ENCODE results near the gene FIBP.

FIBP gene

DNA sequence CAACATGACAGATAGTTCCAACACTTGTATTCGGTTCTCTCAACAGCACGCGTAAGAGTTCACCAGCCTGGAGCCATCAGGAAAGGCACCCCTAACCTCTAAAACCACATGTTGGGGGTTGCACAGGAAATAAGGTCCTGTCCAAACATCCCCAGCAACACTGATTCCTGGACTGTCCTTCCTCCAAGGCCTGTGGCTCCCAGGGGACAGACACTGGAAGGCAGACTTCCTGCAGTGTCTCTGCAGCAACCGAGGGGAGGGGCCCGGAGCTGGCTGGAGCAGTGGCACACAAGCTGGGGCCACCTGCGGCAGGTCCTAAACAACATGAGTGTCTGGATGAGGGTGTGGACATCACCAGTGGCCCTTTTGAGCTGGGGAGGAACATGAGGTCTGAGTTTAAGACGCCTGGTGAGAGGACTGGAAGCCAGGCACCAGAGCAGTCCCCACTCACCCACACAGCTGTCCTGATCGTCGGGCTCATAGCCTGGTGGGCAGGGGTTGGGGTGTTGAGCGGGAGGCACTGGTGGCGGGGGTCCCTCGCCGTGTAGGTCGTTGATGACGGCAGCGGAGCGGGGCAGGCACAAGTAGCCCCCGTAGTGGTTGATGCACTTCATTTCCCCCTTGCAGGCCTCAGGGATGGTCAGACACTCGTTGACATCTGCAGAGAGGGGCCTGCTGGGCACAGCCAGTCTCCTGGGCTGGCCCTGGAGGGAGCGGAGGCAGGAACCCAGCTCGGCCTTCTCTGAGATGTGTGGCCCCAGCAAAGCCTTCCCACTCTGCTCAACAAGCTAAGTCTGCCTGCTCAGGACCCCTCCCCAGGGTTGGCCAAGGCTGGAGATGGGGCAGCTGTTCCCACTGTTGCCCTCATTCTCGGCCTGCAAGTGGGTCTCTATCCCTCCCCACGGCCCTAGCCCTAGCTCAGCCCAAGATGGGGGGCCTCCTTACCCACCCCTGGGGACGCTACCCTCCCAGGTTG is 17.3 kb downstream of the FIBP start:
- H3K4me1 Mint-ChIP-seq: peaks cover 14% of the 10 kb centered on the region
- H3K27me3 Mint-ChIP-seq: no peaks in the 10 kb centered on the region
- H3K27ac Mint-ChIP-seq: no peak overlapping the region
- peak overlapping the region; percentile 33 for H3K4me3 Mint-ChIP-seq
- H3K36me3 Mint-ChIP-seq: no peaks in the 10 kb centered on the region
- no peaks in the 10 kb centered on the region for H3K9me3 Mint-ChIP-seq

DNA sequence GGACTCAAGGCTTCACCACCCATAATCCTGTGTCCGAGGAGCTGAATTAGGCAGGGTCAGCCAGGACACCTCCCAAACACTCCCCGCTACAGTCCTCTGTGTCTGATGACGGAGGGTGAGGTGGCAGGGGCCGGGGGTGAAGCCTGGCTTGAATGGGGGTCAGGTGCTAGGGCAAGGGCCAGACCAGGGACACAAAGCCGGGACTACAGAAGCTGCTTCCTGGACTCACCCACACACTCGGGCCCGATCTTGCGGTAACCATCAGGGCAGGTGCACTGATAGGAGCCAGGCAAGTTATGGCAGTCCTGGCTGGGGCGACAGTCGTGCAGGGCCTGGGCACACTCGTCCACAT is 18.0 kb downstream of the FIBP start:
- H3K27ac Mint-ChIP-seq: no peak overlapping the region
- peak overlapping the region; percentile 33 for H3K4me3 Mint-ChIP-seq
- no peaks in the 10 kb centered on the region for H3K9me3 Mint-ChIP-seq
- no peaks in the 10 kb centered on the region for H3K36me3 Mint-ChIP-seq
- peaks cover 14% of the 10 kb centered on the region for H3K4me1 Mint-ChIP-seq
- H3K27me3 Mint-ChIP-seq: no peaks in the 10 kb centered on the region

- Mint-ChIP-seq H3K27me3 (no peaks in the 10 kb centered on the region), H3K4me1 (peaks cover 14% of the 10 kb centered on the region), H3K36me3 (no peaks in the 10 kb centered on the region), H3K27ac (peak overlapping the region; percentile 77), H3K4me3 (peak overlapping the region; percentile 15), H3K9me3 (no peaks in the 10 kb centered on the region)
Measured at GRCh38 chr11:65869643-65870306, 18.5 kb downstream of the FIBP start.

- Mint-ChIP-seq H3K27me3 (no peaks in the 10 kb centered on the region), H3K4me3 (no peak overlapping the region), H3K9me3 (no peaks in the 10 kb centered on the region), H3K36me3 (no peaks in the 10 kb centered on the region), H3K27ac (no peak overlapping the region), H3K4me1 (peaks cover 14% of the 10 kb centered on the region)
Measured at GRCh38 chr11:65868907-65869306, 19.4 kb downstream of the FIBP start.

DNA sequence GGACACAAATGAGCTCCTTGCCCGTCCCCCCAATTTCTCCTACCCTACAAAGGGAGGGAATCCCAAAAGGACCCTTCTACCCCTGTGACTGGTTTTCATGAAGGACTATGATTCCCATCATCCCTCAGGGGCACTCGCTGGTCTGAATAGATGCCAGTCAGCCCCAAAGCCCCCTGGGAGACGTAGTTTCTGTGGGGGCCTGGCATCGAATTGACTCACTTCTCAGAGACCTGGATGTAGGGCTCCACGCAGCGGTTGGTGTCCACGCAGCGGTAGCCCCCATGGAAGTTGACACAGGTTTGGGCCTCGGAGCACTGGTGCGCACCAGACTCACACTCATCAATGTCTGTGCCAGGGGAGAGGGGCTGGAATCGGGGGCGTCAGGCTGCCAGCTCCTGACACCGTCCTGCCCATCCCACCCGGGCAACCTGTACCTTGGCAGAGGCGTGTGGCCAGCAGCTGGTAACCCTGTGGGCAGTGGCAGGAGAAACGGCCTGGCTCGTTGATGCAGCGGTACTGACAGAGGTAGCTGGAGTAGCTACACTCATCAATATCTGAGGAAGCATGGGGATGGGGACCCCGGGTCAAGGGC is 20.1 kb downstream of the FIBP start:
- no peak overlapping the region for H3K27ac Mint-ChIP-seq
- H3K4me3 Mint-ChIP-seq: no peak overlapping the region
- no peaks in the 10 kb centered on the region for H3K27me3 Mint-ChIP-seq
- H3K4me1 Mint-ChIP-seq: peaks cover 10% of the 10 kb centered on the region
- no peaks in the 10 kb centered on the region for H3K36me3 Mint-ChIP-seq
- H3K9me3 Mint-ChIP-seq: no peaks in the 10 kb centered on the region

- Mint-ChIP-seq H3K9me3 (no peaks in the 10 kb centered on the region), H3K4me3 (no peak overlapping the region), H3K36me3 (peaks cover 4% of the 10 kb centered on the region), H3K27me3 (no peaks in the 10 kb centered on the region), H3K27ac (peak overlapping the region; percentile 46), H3K4me1 (peaks cover 12% of the 10 kb centered on the region)
Measured at GRCh38 chr11:65867284-65868071, 20.8 kb downstream of the FIBP start.

DNA sequence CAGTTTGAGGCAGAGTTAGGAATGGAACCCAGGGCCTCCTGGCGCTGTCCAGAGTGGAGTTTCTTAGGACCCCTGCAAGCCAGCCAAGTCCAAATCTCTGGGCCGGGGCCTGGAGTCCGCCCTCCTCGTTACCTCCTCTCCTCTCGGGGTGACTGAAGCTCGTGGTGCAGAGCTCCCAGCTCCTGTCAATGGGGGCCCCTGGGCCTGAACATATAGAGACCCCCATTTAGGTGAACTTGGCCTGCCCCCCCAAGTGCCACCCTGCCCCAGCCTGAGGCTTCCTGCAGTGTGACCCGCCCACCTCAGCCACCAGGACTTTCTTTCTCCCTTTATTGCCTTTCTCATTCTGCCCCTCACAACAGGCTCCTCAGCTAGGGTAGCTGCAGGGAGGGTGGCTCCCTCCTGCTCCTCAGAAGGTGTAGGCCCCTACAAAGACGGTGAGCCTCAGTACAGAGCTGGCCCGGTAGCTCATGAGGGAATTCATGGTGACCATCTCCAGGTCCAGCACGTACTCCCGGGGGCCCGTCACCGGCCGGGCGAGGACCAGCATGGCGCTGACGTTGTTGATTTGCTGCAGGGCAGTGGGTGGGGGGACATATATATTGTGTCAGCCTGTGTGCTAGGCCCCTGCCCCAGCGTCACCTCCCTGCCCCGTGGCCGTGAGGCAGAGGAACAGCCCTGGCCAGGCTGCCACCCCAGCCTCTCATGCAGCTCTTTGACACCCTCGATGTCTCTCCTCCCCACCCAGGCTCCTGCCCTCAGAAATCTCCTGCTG is 21.6 kb downstream of the FIBP start:
- Mint-ChIP-seq H3K36me3 (peaks cover 4% of the 10 kb centered on the region), H3K4me3 (no peak overlapping the region), H3K27me3 (no peaks in the 10 kb centered on the region), H3K9me3 (no peaks in the 10 kb centered on the region), H3K4me1 (peaks cover 14% of the 10 kb centered on the region), H3K27ac (peak overlapping the region; percentile 46)

- no peak overlapping the region for H3K4me3 Mint-ChIP-seq
- H3K27ac Mint-ChIP-seq: no peak overlapping the region
- H3K4me1 Mint-ChIP-seq: peaks cover 18% of the 10 kb centered on the region
- peaks cover 4% of the 10 kb centered on the region for H3K36me3 Mint-ChIP-seq
- no peaks in the 10 kb centered on the region for H3K27me3 Mint-ChIP-seq
- H3K9me3 Mint-ChIP-seq: no peaks in the 10 kb centered on the region
Measured at GRCh38 chr11:65865550-65866172, 22.6 kb downstream of the FIBP start.

DNA sequence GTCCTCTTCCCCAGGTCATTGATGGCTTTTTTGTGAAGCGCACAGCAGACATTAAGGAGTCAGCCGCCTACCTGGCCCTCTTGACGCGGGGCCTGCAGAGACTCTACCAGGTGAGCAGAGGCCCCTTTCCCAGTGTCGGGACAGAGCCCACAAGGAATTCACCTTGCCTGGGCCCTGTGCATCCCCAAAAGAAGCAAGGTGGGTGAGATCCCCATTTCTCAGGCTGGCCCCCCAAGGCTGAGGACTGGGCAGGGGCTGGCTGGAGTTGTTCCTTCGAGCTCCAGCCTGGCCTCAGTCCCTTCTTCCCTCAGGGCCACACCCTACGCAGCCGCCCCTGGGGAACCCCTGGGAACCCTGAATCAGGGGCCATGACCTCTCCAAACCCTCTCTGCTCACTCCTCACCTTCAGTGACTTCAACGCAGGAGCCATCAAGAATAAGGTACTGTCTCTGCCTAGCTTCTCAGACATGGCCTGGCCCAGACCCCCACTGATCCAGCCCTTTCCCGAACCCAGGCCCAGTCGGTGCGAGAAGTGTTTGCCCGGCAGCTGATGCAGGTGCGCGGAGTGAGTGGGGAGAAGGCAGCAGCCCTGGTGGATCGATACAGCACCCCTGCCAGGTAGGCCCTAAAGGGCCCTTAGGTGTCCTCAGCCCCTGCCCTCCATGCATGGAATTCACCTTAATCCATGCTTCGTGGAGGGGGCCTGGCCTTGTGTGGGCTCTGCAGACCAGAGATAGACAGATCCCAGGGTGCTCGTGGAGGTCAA is 23.4 kb downstream of the FIBP start:
- H3K36me3 Mint-ChIP-seq: peaks cover 5% of the 10 kb centered on the region
- H3K4me3 Mint-ChIP-seq: no peak overlapping the region
- peaks cover 19% of the 10 kb centered on the region for H3K4me1 Mint-ChIP-seq
- H3K27ac Mint-ChIP-seq: no peak overlapping the region
- no peaks in the 10 kb centered on the region for H3K9me3 Mint-ChIP-seq
- H3K27me3 Mint-ChIP-seq: no peaks in the 10 kb centered on the region

DNA sequence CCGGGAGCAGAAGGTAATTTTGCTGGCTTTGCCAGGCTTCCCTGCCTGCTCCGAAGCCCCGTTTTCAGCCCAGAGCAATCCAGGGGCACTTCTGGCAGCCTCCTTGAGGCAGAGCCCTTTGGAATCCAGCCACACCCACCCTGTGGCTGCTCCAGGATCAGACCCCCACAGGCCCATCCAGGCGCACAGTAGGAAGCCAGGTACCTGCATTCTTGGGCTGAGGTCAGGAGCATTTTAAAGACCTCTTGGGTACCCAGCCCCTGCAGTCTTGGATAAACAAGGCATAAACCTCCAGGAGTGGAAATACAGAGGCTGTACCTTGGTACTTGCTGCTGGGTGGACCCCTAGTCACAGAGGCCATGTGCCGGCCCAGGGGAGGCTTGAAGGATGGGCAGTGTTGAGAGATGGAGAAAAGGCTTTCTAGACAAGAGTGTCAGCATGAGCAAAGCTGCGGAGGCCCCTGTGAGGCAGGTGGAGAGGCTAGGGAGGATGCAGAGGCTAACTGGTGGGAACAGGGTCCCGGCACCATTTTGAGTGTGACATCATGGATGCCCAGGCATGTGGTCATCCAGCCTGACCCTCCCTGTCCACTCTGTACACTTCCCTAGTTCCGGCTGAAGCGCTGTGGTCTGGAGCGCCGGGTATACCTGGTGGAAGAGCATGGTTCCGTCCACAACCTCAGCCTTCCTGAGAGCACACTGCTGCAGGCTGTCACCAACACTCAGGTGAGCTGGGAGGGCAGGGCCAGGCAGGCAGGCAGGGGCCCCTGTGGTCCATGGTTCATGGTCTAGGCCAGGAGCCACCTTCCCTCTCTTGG is 24.2 kb downstream of the FIBP start:
- Mint-ChIP-seq H3K27me3 (no peaks in the 10 kb centered on the region), H3K4me1 (peaks cover 22% of the 10 kb centered on the region), H3K4me3 (no peak overlapping the region), H3K9me3 (no peaks in the 10 kb centered on the region), H3K36me3 (peaks cover 5% of the 10 kb centered on the region), H3K27ac (no peak overlapping the region)

GRCh38 chr11:65862941-65863888 is 25.1 kb downstream of the FIBP start:
- Mint-ChIP-seq H3K4me1 (peaks cover 30% of the 10 kb centered on the region), H3K36me3 (peaks cover 5% of the 10 kb centered on the region), H3K9me3 (no peaks in the 10 kb centered on the region), H3K4me3 (no peak overlapping the region), H3K27ac (peak overlapping the region; percentile 59), H3K27me3 (no peaks in the 10 kb centered on the region)

DNA sequence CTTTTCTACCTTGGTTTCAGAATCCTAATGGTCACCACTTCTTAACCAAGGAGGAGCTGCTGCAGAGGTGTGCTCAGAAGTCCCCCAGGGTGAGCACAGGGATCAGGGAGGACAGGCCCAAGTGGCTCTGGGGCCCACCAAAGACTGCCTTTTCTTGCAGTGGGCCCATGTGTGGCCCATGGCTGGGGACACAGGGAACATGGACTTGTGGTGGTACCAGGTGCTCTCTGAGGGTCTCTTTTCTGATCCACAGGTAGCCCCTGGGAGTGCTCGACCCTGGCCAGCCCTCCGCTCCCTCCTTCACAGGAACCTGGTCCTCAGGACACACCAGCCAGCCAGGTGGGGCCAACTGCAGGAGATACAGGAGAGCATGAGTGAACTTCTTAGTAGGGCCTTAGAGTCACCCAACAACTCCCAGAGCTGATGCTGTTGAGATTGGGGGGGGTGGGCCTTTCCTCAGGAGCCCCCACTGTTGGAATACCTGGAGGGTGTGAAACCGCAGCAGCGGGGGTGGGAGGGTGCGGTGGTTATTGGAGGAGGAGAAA is 26.0 kb downstream of the FIBP start:
- no peaks in the 10 kb centered on the region for H3K9me3 Mint-ChIP-seq
- H3K4me1 Mint-ChIP-seq: peaks cover 30% of the 10 kb centered on the region
- H3K36me3 Mint-ChIP-seq: peaks cover 5% of the 10 kb centered on the region
- H3K4me3 Mint-ChIP-seq: peak overlapping the region; percentile 23
- no peak overlapping the region for H3K27ac Mint-ChIP-seq
- no peaks in the 10 kb centered on the region for H3K27me3 Mint-ChIP-seq

Measured in activated naive CD4-positive, alpha-beta T cell treated with anti-CD3 and anti-CD28 coated beads, Interleukin-2, amount 50 U/mL, for 24 hours (primary cell).